Esophagus squamous epithelium (tissue), 5 donors: ENCODE results near the gene KIAA0319L. TPM values are rescaled to one million over a fixed set of nuclear protein-coding genes. Genes with fewer than 3 reads are reported as not detected.

Source experiments
- DNase-seq: peaks from one replicate; lab custom pipeline; 2025; lab: John Stamatoyannopoulos, UW
- H3K27ac ChIP-seq, 4 donors: fragments of 200-600 bp; sonication (generic); one replicate each; pipeline ENCODE4 v1.5.1; 2016 to 2019; ENCODE audit warnings: mild to moderate bottlenecking in 1 of 4
- H3K27me3 ChIP-seq, 4 donors: fragments of 200-600 bp; sonication (generic); 1 replicate in 3 of 4; 2 replicates in 1 of 4; pipeline versions ENCODE4 v1.5.1 to v1.6.0; 2017 to 2021; ENCODE audit warnings: antibody characterized with exemption in 1 of 4
- H3K36me3 ChIP-seq, 3 donors: fragments of 200-600 bp; sonication (generic); one replicate each; pipeline ENCODE4 v1.5.1; 2016 to 2019
- H3K4me1 ChIP-seq, 3 donors: fragments of 200-600 bp; sonication (generic); one replicate each; pipeline ENCODE4 v1.5.1; 2017 to 2019
- H3K4me3 ChIP-seq, 4 donors: fragments of 200-600 bp; sonication (generic); 1 replicate in 3 of 4; 2 replicates in 1 of 4; pipeline ENCODE4 v1.5.1; 2016 to 2019; ENCODE audit warnings: mild to moderate bottlenecking in 2 of 4, moderate library complexity in 1 of 4
- H3K9me3 ChIP-seq, 3 donors: fragments of 200-600 bp; sonication (generic); one replicate each; pipeline ENCODE4 v1.5.1; 2016 to 2019
- CTCF ChIP-seq, 6 experiments: fragments of 450-650 bp in 4 of 6; fragments of 200-600 bp in 2 of 6; sonication (generic) in 2 of 6; IDR thresholded peaks; one replicate each; pipeline ENCODE4 v1.5.1; 2016 to 2019; ENCODE audit warnings: antibody characterized with exemption in 6 of 6, mild to moderate bottlenecking in 4 of 6, moderate library complexity in 4 of 6
- POLR2A ChIP-seq, 4 donors: fragments of 450-650 bp; IDR thresholded peaks; one replicate each; pipeline ENCODE4 v1.6.1; 2017; ENCODE audit warnings: antibody characterized with exemption in 4 of 4, mild to moderate bottlenecking in 4 of 4, moderate library complexity in 3 of 4
- WGBS, 2 donors: methylation state at CpG; one replicate each; pipeline ENCODE4 v1.1.5; 2018; 5-methylcytosine and 5-hydroxymethylcytosine counted together
- intact Hi-C: fragments of 100-400 bp; cut with DNase I; formaldehyde crosslinking; loops from one replicate; pipeline ENCODE4 v1.15.0; 2022
- total RNA-seq, 4 donors: library from RNA; depleted of rRNA; stranded (reverse); fragments of >200 nt; gene quantifications; one replicate each; pipeline ENCODE4 v1.1.0, GENCODE V29; 2016
- donor health status: DM: yes; HTN: yes; CAD: no.

Gene KIAA0319L
- total RNA-seq, 4 donors from 2014 or later: 24.8 to 53.4 (median 28.4) TPM

DNA sequence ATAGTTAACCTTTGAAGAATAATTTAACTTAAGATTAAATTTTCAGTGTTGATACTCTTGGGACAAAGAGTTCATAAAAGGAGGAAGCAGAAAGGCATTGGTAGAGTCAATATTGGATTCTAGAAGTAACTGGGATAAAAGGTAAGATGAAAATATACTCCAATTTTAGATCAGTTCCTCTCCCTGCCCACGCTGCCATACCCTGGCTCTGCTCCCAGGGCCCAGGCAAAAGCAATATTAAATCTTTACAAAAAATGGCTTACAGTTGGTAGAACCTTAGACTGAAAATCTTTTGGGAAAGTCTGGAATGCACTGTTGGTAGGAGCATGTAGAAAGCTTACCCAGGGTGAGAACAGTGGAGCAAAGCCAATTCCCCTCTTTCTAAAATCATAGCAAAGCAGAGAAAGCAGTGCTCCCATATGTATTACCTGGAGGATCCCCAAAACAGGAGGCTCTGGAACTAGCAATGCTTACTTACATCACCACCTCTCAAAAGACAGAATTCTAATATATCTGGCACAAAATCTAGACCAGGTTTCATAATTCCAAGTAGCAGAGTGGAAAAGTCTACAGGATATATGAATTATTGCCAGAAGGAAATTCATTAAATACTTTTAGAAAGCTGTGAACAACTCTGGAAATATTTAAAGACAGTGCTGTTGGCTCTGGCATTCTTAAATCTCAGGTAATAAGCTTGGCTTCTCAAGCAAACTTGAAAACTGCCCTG is 24.5 kb downstream of the KIAA0319L start:
- no peak for TF ChIP-seq CTCF (IDR thresholded peaks at IDR 0.05)
- no peak for TF ChIP-seq POLR2A (IDR thresholded peaks at IDR 0.05)
- intact Hi-C loops: no loop called here
- no peak for DNase-seq

DNA sequence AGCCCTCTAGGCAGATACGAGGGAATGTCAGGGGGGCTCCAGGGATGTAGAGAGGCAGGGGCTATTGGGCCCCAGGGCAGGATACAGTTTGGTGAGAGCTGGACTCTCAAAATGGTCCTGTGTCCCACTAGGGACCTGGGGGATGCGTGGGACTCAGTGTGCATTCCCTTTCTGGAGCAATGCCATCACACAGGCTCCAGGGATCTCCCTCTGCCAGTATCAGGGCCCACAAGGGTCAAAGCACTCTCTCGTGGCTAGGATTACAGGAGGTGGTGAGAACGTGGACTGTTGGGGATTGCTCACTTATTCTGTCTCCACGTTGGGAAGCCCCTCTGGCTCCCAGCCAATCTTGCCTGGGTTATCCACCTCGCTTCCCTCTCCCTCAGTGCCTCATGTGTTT is 25.8 kb downstream of the KIAA0319L start:
- intact Hi-C loops: no loop called here
- Histone ChIP-seq H3K36me3 (peaks cover 0 to 44% (median 8%) of the 10 kb centered on the region in 3 donors), H3K4me3 (no peak overlapping the region), H3K9me3 (no peaks in the 10 kb centered on the region), H3K4me1 (peaks cover 0 to under 1% (median 0%) of the 10 kb centered on the region in 3 donors), H3K27ac (no peak overlapping the region), H3K27me3 (no peaks in the 10 kb centered on the region)
- DNase-seq: no peak
- whole genome bisulfite sequencing, 2 donors: 67 to 76% methylated on average over 3 to 4 of the region's 6 CpGs
- TF ChIP-seq CTCF (IDR thresholded peaks at IDR 0.05) (no peak), POLR2A (IDR thresholded peaks at IDR 0.05) (no peak)

More for the DNA sequence above, 24.5 kb downstream of the KIAA0319L start:
- Histone ChIP-seq H3K9me3 (no peaks in the 10 kb centered on the region), H3K27ac (no peak overlapping the region), H3K36me3 (peaks cover 0 to 44% (median 8%) of the 10 kb centered on the region in 3 donors), H3K4me3 (no peak overlapping the region), H3K4me1 (peaks cover 0 to 13% (median 6%) of the 10 kb centered on the region in 3 donors), H3K27me3 (no peaks in the 10 kb centered on the region)
- 80 to 93% methylated on average over 1 of the region's 1 CpG for WGBS, 2 donors

DNA sequence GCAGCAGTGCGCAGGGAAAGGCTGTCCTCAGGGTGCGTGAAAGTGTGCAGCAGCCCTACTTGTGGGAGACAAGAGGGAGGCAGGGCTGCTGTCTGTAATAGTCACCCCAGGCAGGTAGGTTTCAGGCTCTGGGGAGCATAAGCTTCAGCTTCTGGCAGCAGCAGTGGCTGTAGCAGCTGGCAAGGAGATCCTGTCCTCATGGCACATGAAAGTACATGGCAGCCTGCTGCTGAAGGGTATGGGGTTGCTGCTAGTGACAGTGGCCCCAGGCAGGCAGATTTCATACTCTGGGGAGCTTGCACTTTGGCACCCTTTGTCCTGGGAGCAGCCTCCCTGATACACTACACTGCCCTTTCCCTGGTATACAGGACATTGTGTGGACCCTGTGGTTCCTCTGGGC is 26.3 kb downstream of the KIAA0319L start:
- intact Hi-C loops: no loop called here
- no peak for TF ChIP-seq CTCF (IDR thresholded peaks at IDR 0.05)
- no peak for TF ChIP-seq POLR2A (IDR thresholded peaks at IDR 0.05)
- no peaks in the 10 kb centered on the region for H3K4me1 ChIP-seq
- H3K4me3 ChIP-seq: no peak overlapping the region
- WGBS, 2 donors: 100% methylated on average over 2 of the region's 2 CpGs
- H3K9me3 ChIP-seq: no peaks in the 10 kb centered on the region
- H3K27ac ChIP-seq: no peak overlapping the region
- H3K36me3 ChIP-seq: peaks cover 0 to 44% (median 8%) of the 10 kb centered on the region in 3 donors
- no peak for DNase-seq
- no peaks in the 10 kb centered on the region for H3K27me3 ChIP-seq

DNA sequence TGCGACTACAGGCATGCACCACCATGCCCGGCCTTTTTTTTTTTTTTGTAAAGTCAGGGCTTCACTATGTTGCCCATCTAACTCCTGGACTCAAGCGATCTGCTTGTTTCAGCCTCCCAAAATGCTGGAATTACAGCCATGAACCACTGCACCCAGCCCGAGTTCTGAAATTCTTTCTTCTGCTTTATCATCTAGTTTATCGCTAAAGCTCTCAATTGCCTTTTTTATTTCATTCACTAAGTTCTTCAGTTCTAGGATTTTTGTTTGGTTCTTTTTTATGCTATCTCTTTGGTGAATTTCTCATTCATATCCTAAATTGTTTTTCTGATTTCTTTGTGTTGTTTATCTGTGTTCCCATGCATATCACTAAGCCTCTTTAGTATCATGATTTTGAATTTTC is 27.0 kb downstream of the KIAA0319L start:
- no peaks in the 10 kb centered on the region for H3K27me3 ChIP-seq
- H3K4me1 ChIP-seq: no peaks in the 10 kb centered on the region
- intact Hi-C loops: no loop called here
- WGBS, 2 donors: 73 to 77% methylated on average over 5 of the region's 5 CpGs
- no peaks in the 10 kb centered on the region for H3K9me3 ChIP-seq
- no peak overlapping the region for H3K27ac ChIP-seq
- H3K36me3 ChIP-seq: peaks cover 0 to 44% (median 8%) of the 10 kb centered on the region in 3 donors
- TF ChIP-seq CTCF (IDR thresholded peaks at IDR 0.05): no peak
- no peak for TF ChIP-seq POLR2A (IDR thresholded peaks at IDR 0.05)
- no peak overlapping the region for H3K4me3 ChIP-seq
- DNase-seq: no peak

- no peak for TF ChIP-seq CTCF (IDR thresholded peaks at IDR 0.05)
- TF ChIP-seq POLR2A (IDR thresholded peaks at IDR 0.05): no peak
- H3K4me3 ChIP-seq: no peak overlapping the region
- WGBS, 2 donors: 23 to 46% methylated on average over 2 of the region's 2 CpGs
- H3K27ac ChIP-seq: peak overlapping the region in 3 of 4 donors; percentile 15 to 34 (median 22)
- H3K9me3 ChIP-seq: no peaks in the 10 kb centered on the region
- no peaks in the 10 kb centered on the region for H3K27me3 ChIP-seq
- intact Hi-C loops: no loop called here
- H3K36me3 ChIP-seq: no peaks in the 10 kb centered on the region
- peaks cover 0 to 26% (median 0%) of the 10 kb centered on the region in 3 donors for H3K4me1 ChIP-seq
- no peak for DNase-seq
Measured at GRCh38 chr1:35524106-35524505, 33.1 kb downstream of the KIAA0319L start.
